ENCODE data around the gene DCX. TPM values are rescaled to one million over a fixed set of nuclear protein-coding genes. Genes with fewer than 3 reads are reported as not detected.
"Not testable (repeated sequence)": the region's sequence is repeated elsewhere in the genome, so short reads cannot be mapped to it uniquely, and the experiment has no call there.

DCX gene
- polyA plus RNA-seq, 2 donors, result under 0.01 to 0.01 TPM

DNA sequence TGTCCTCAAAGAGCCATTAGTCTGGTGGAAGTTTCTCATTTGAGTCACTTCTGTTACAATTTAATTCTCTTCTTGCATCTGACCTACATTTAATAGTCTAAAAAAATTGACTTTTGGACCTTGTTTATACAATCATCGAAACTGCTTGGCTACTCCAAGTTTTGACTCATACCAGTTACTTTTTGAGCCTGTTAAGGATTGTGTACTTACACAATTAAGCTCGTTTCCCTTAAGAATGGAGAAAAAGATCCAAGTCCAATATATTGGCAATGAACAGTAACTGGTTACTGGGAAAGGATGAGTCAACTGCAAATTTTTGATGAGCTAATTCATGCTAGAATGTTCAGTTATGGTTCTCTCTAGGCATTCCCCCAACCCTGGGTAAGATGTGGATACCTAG is 58.2 kb downstream of the DCX start:
- 17 to 25% methylated on average over 2 of the region's 2 CpGs for WGBS, 2 donors
- H3K27ac ChIP-seq (ENCODE audit: low read depth in 2 of 2, low read length in 1 of 2), result no peak overlapping the region
- peaks cover 0 to 2% of the 10 kb centered on the region in 2 donors for H3K4me1 ChIP-seq (ENCODE audit: control insufficient read depth in 2 of 2, insufficient read depth in 2 of 2, low read length in 1 of 2)
- H3K9me3 ChIP-seq (ENCODE audit: control insufficient read depth in 2 of 2, insufficient read depth in 1 of 2, low read depth in 1 of 2, low read length in 1 of 2), result no peaks in the 10 kb centered on the region
- H3K4me3 ChIP-seq (ENCODE audit: low read depth in 1 of 2, low read length in 2 of 2), result no peak overlapping the region
- no peaks in the 10 kb centered on the region for H3K36me3 ChIP-seq (ENCODE audit: control insufficient read depth in 2 of 2, insufficient read depth in 2 of 2, low read length in 1 of 2)
- no peaks in the 10 kb centered on the region for H3K27me3 ChIP-seq (ENCODE audit: control insufficient read depth in 1 of 2, insufficient read depth in 2 of 2, low read length in 2 of 2)

DNA sequence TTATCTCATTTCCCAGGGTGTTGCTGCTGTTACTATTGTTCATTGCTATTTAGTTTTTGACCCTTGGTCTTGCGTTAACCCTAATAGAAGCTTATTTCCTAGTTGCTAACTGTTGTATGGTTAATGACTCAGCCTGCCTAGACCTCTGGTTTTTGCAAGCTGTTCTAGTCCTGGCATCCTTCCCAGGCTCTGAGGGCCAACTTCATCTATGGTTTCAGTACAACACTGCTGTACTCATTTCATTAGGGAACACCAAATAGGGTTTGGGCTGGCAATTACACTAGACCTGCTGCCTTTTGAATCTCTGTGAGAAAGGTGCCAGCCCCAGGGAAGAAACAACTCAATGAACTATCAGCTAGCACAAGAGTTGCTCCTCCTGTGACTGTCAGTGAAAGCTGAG is 59.6 kb downstream of the DCX start:
- H3K27me3 ChIP-seq (ENCODE audit: control insufficient read depth in 1 of 2, insufficient read depth in 2 of 2, low read length in 2 of 2), result no peaks in the 10 kb centered on the region
- peaks cover 0 to 4% of the 10 kb centered on the region in 2 donors for H3K4me1 ChIP-seq (ENCODE audit: control insufficient read depth in 2 of 2, insufficient read depth in 2 of 2, low read length in 1 of 2)
- 39 to 65% methylated on average over 1 of the region's 1 CpG for WGBS, 2 donors
- H3K36me3 ChIP-seq (ENCODE audit: control insufficient read depth in 2 of 2, insufficient read depth in 2 of 2, low read length in 1 of 2), result no peaks in the 10 kb centered on the region
- H3K9me3 ChIP-seq (ENCODE audit: control insufficient read depth in 2 of 2, insufficient read depth in 1 of 2, low read depth in 1 of 2, low read length in 1 of 2), result no peaks in the 10 kb centered on the region
- no peak overlapping the region for H3K4me3 ChIP-seq (ENCODE audit: low read depth in 1 of 2, low read length in 2 of 2)
- H3K27ac ChIP-seq (ENCODE audit: low read depth in 2 of 2, low read length in 1 of 2), result no peak overlapping the region

DNA sequence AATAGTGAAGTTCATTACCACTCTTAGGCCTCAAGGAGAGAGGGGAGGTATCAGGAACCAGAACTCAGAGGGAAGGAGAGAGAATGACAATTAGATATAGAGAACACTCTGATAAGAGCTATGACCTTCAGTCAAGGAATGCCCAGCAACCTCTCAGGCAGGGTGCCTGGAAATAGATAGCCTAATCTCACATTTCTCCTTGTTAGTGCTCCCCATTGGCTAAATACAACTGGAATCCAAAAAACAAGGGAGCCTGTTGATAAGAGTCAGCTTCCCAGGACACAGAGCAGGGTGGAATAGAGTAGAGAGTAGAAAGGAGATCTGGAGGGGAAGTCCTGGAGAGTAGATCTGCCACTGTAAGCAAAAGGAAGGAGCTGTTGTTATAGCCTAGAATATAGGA is 62.1 kb downstream of the DCX start:
- H3K4me1 ChIP-seq (ENCODE audit: control insufficient read depth in 2 of 2, insufficient read depth in 2 of 2, low read length in 1 of 2), result peaks cover 0 to 4% of the 10 kb centered on the region in 2 donors
- H3K27ac ChIP-seq (ENCODE audit: low read depth in 2 of 2, low read length in 1 of 2), result no peak overlapping the region
- H3K36me3 ChIP-seq (ENCODE audit: control insufficient read depth in 2 of 2, insufficient read depth in 2 of 2, low read length in 1 of 2), result no peaks in the 10 kb centered on the region
- H3K9me3 ChIP-seq (ENCODE audit: control insufficient read depth in 2 of 2, insufficient read depth in 1 of 2, low read depth in 1 of 2, low read length in 1 of 2), result no peaks in the 10 kb centered on the region
- no peaks in the 10 kb centered on the region for H3K27me3 ChIP-seq (ENCODE audit: control insufficient read depth in 1 of 2, insufficient read depth in 2 of 2, low read length in 2 of 2)
- H3K4me3 ChIP-seq (ENCODE audit: low read depth in 1 of 2, low read length in 2 of 2), result no peak overlapping the region

DNA sequence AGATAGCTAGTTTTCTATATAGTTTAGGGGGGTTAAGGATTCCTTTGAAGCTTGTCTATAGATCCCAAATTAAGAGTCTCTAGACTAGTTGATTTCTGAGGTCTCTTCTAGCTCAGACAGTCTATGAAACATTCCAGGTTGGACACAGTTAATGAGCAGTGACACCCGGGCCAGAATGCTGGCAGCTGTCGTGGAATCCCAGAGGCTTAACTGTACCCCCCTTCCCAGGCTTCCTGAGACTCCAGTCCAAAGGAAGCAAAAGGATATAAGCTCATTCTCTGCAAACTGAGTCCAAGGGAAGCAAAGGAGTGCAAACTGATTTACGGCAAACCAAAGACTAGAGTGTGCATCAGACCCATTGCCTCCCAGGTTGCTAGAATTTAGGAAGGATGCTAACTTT is 62.9 kb downstream of the DCX start:
- Histone ChIP-seq H3K27me3 (ENCODE audit: control insufficient read depth in 1 of 2, insufficient read depth in 2 of 2, low read length in 2 of 2) (no peaks in the 10 kb centered on the region), H3K27ac (ENCODE audit: low read depth in 2 of 2, low read length in 1 of 2) (no peak overlapping the region), H3K36me3 (ENCODE audit: control insufficient read depth in 2 of 2, insufficient read depth in 2 of 2, low read length in 1 of 2) (no peaks in the 10 kb centered on the region), H3K9me3 (ENCODE audit: control insufficient read depth in 2 of 2, insufficient read depth in 1 of 2, low read depth in 1 of 2, low read length in 1 of 2) (no peaks in the 10 kb centered on the region), H3K4me3 (ENCODE audit: low read depth in 1 of 2, low read length in 2 of 2) (no peak overlapping the region), H3K4me1 (ENCODE audit: control insufficient read depth in 2 of 2, insufficient read depth in 2 of 2, low read length in 1 of 2) (peaks cover 0 to 4% of the 10 kb centered on the region in 2 donors)
- 34 to 47% methylated on average over 3 of the region's 3 CpGs for WGBS, 2 donors

DNA sequence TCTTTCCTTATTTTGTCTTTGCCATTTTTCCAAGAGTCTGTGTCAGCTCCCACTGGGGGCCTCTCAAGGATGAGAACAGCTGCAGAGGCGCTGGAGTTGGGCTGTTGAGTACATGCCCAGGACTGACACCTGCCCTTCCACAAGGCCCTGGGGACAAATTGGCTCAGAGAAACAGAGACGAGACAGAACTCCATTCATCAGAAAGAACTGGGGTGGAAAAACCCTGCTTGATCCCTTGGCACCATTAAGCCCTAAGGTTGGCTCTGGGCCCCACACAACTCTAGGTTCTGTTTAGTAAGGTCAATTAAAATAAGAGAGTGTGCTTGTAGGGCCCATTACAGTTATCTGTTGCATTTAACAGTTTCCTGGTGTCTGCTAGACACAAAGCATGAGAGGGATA is 63.6 kb downstream of the DCX start:
- Histone ChIP-seq H3K9me3 (ENCODE audit: control insufficient read depth in 2 of 2, insufficient read depth in 1 of 2, low read depth in 1 of 2, low read length in 1 of 2) (no peaks in the 10 kb centered on the region), H3K4me3 (ENCODE audit: low read depth in 1 of 2, low read length in 2 of 2) (no peak overlapping the region), H3K36me3 (ENCODE audit: control insufficient read depth in 2 of 2, insufficient read depth in 2 of 2, low read length in 1 of 2) (no peaks in the 10 kb centered on the region), H3K4me1 (ENCODE audit: control insufficient read depth in 2 of 2, insufficient read depth in 2 of 2, low read length in 1 of 2) (peaks cover 0 to 4% of the 10 kb centered on the region in 2 donors), H3K27me3 (ENCODE audit: control insufficient read depth in 1 of 2, insufficient read depth in 2 of 2, low read length in 2 of 2) (no peaks in the 10 kb centered on the region), H3K27ac (ENCODE audit: low read depth in 2 of 2, low read length in 1 of 2) (no peak overlapping the region)
- 21 to 39% methylated on average over 2 of the region's 2 CpGs for WGBS, 2 donors

DNA sequence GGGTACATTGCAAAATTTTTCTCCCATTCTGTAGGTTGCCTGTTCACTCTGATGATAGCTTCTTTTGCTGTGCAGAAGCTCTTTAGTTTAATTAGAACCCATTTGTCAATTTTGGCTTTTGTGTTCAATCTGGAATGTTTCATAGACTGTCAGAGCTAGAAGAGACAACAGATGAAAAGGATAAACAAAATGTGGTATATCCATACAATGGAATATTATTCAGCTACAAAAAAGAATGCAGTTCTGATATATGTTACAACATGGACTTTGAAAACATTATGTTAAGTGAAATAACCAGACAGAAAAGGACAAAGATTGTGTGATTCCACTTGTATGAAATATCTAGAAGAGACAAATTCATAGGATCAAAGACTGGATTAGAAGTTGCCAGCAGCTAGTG is 65.8 kb downstream of the DCX start:
- not testable (repeated sequence) for H3K4me3 ChIP-seq (ENCODE audit: low read depth in 1 of 2, low read length in 2 of 2); H3K4me1 ChIP-seq (ENCODE audit: control insufficient read depth in 2 of 2, insufficient read depth in 2 of 2, low read length in 1 of 2); H3K27me3 ChIP-seq (ENCODE audit: control insufficient read depth in 1 of 2, insufficient read depth in 2 of 2, low read length in 2 of 2); H3K9me3 ChIP-seq (ENCODE audit: control insufficient read depth in 2 of 2, insufficient read depth in 1 of 2, low read depth in 1 of 2, low read length in 1 of 2); H3K36me3 ChIP-seq (ENCODE audit: control insufficient read depth in 2 of 2, insufficient read depth in 2 of 2, low read length in 1 of 2); H3K27ac ChIP-seq (ENCODE audit: low read depth in 2 of 2, low read length in 1 of 2)

DNA sequence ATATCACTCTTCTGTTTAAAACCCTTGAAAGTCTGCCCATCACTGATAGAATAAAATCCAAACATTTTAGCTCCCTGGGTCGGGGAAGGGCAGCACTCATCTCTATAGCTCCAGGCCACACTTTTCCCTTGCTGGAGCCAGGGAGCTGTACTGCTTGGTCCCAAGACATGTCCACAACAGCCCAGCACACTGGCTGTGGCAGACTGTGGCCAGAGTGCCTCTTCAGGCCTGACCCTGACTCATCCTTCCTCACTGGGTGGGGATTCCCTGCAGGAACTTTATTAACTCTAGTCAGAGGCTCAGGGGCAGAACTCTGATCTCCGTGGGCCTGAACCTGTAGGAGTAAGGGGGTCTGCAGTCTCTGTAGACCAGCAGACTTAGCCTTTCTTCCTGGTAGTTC is 71.9 kb downstream of the DCX start:
- no peaks in the 10 kb centered on the region for H3K4me1 ChIP-seq (ENCODE audit: control insufficient read depth in 2 of 2, insufficient read depth in 2 of 2, low read length in 1 of 2)
- no peaks in the 10 kb centered on the region for H3K27me3 ChIP-seq (ENCODE audit: control insufficient read depth in 1 of 2, insufficient read depth in 2 of 2, low read length in 2 of 2)
- no peaks in the 10 kb centered on the region for H3K9me3 ChIP-seq (ENCODE audit: control insufficient read depth in 2 of 2, insufficient read depth in 1 of 2, low read depth in 1 of 2, low read length in 1 of 2)
- no peak overlapping the region for H3K27ac ChIP-seq (ENCODE audit: low read depth in 2 of 2, low read length in 1 of 2)
- WGBS, 2 donors, result 45 to 74% methylated on average over 2 of the region's 2 CpGs
- H3K36me3 ChIP-seq (ENCODE audit: control insufficient read depth in 2 of 2, insufficient read depth in 2 of 2, low read length in 1 of 2), result no peaks in the 10 kb centered on the region
- no peak overlapping the region for H3K4me3 ChIP-seq (ENCODE audit: low read depth in 1 of 2, low read length in 2 of 2)

DNA sequence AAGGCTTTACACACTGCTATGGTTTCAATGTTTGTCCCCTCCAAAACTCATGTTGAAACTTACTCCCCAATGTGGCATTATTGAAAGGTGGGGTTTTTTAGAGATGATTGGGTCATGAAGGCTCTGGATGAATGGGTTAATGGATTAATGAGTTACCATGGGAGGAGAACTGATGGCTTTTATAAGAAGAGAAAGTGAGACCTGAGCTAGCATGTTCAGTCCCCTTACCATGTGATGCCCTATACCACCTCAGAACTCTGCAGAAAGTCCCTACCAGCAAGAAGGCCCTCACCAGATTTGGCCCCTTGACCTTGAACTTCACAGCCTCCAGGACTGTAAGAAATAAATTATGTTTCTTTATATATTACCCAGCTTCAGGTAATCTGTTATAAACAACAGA is 72.8 kb downstream of the DCX start:
- H3K9me3 ChIP-seq (ENCODE audit: control insufficient read depth in 2 of 2, insufficient read depth in 1 of 2, low read depth in 1 of 2, low read length in 1 of 2), result no peaks in the 10 kb centered on the region
- no peak overlapping the region for H3K4me3 ChIP-seq (ENCODE audit: low read depth in 1 of 2, low read length in 2 of 2)
- no peak overlapping the region for H3K27ac ChIP-seq (ENCODE audit: low read depth in 2 of 2, low read length in 1 of 2)
- no peaks in the 10 kb centered on the region for H3K27me3 ChIP-seq (ENCODE audit: control insufficient read depth in 1 of 2, insufficient read depth in 2 of 2, low read length in 2 of 2)
- no peaks in the 10 kb centered on the region for H3K4me1 ChIP-seq (ENCODE audit: control insufficient read depth in 2 of 2, insufficient read depth in 2 of 2, low read length in 1 of 2)
- no peaks in the 10 kb centered on the region for H3K36me3 ChIP-seq (ENCODE audit: control insufficient read depth in 2 of 2, insufficient read depth in 2 of 2, low read length in 1 of 2)

DNA sequence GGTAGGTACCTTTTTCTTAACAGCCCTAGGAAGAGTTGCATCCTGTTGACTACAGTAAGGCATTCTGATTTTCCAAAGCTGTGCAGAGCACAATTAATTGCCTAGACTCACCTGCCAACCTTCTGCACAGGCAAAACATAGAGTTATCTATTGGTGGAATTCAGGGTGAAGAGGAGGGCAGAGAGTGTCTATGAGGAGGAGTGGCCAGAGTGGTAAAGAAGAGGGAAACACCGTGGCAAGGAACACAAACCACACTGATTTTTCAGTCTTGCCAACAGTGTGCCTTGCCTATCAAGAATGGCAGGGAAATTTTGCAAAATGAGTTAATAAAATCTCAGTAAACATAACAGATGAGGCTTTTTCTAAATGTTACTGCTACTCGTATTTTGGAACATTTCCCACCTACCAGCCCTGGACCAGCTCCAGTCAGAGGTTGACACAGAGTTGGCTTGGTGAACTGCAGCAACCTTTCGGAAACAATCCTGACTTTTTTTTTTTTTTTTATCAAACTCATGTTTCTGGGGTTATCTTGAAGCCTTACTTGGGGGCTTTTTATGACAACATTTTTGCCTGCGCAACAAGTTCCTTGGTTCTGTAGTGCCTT is 73.8 kb downstream of the DCX start:
- Histone ChIP-seq H3K36me3 (ENCODE audit: control insufficient read depth in 2 of 2, insufficient read depth in 2 of 2, low read length in 1 of 2) (no peaks in the 10 kb centered on the region), H3K4me1 (ENCODE audit: control insufficient read depth in 2 of 2, insufficient read depth in 2 of 2, low read length in 1 of 2) (no peaks in the 10 kb centered on the region), H3K4me3 (ENCODE audit: low read depth in 1 of 2, low read length in 2 of 2) (no peak overlapping the region), H3K9me3 (ENCODE audit: control insufficient read depth in 2 of 2, insufficient read depth in 1 of 2, low read depth in 1 of 2, low read length in 1 of 2) (no peaks in the 10 kb centered on the region), H3K27ac (ENCODE audit: low read depth in 2 of 2, low read length in 1 of 2) (no peak overlapping the region), H3K27me3 (ENCODE audit: control insufficient read depth in 1 of 2, insufficient read depth in 2 of 2, low read length in 2 of 2) (peaks cover 0 to 2% of the 10 kb centered on the region in 2 donors)
- WGBS, 2 donors, result 43 to 54% methylated on average over 4 of the region's 4 CpGs

DNA sequence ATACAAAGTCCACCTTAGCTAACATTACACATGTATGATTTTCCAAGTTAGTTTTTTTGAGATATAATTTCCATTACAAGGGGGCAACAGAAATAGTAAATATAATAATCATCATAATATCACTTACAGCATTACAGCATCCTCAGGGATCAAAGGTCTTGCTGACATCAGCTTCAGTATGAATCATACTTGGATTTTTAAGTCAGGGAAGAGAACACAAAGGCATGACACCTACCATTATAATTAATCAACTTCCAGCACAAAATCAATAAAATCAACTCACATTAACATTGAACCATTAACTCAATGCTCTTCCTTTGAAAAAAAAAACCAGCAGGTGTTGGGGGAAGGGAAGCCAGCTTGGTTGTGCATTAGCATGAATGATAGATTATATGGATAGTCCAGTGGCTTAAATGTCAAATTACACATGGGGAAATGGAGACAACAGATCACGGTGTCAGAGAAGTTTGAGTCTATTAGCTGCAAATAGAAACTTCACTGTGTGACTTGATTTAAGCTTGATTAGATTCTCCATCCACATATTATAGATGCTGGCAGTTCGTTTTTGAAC is 74.8 kb downstream of the DCX start:
- H3K27me3 ChIP-seq (ENCODE audit: control insufficient read depth in 1 of 2, insufficient read depth in 2 of 2, low read length in 2 of 2), result peaks cover 0 to 3% of the 10 kb centered on the region in 2 donors
- no peak overlapping the region for H3K27ac ChIP-seq (ENCODE audit: low read depth in 2 of 2, low read length in 1 of 2)

More for the DNA sequence above, 74.8 kb downstream of the DCX start:
- H3K9me3 ChIP-seq (ENCODE audit: control insufficient read depth in 2 of 2, insufficient read depth in 1 of 2, low read depth in 1 of 2, low read length in 1 of 2), result no peaks in the 10 kb centered on the region
- WGBS, 2 donors, result 40 to 72% methylated on average over 2 of the region's 2 CpGs
- H3K36me3 ChIP-seq (ENCODE audit: control insufficient read depth in 2 of 2, insufficient read depth in 2 of 2, low read length in 1 of 2), result no peaks in the 10 kb centered on the region
- H3K4me3 ChIP-seq (ENCODE audit: low read depth in 1 of 2, low read length in 2 of 2), result no peak overlapping the region
- no peaks in the 10 kb centered on the region for H3K4me1 ChIP-seq (ENCODE audit: control insufficient read depth in 2 of 2, insufficient read depth in 2 of 2, low read length in 1 of 2)

Measured in esophagus (tissue), 2 donors.